CD4-positive, alpha-beta T cell (primary cell): ENCODE results near the gene TSHZ1. TPM values are rescaled to one million over a fixed set of nuclear protein-coding genes. Genes with fewer than 3 reads are reported as not detected.

Source experiments
- ATAC-seq: fragments of 200-7000 bp; cut with Tn5 transposase; one replicate; pipeline ENCODE4 v1.10.0; 2022; ENCODE audit warnings: mild to moderate bottlenecking; ENCODE audit not compliant: poor library complexity
- CTCF ChIA-PET: fragments of 350-600 bp; sonication (Branson Sonifier 250); formaldehyde crosslinking; loops from one replicate; lab custom pipeline; 2021; ENCODE audit warnings: antibody characterized with exemption, inconsistent platforms; lab: Charles Lee
- POLR2A ChIA-PET: fragments of 350-600 bp; sonication (Branson Sonifier 250); formaldehyde crosslinking; loops from one replicate; lab custom pipeline; 2021; ENCODE audit warnings: antibody characterized with exemption, inconsistent platforms; lab: Charles Lee
- DNase-seq, 14 experiments: peaks; one replicate each; pipeline ENCODE4 v3.0.0-alpha.2; 2013 to 2020; ENCODE audit warnings: mixed read lengths in 2 of 14
- H3K27ac ChIP-seq, 2 donors: one replicate each; pipeline versions ENCODE4 v1.5.1 to v1.7.0; 2013; ENCODE audit warnings: low read length in 2 of 2, low read depth in 1 of 2, mild to moderate bottlenecking in 1 of 2
- H3K27me3 ChIP-seq, 2 experiments: 1 replicate in 1 of 2; 2 replicates in 1 of 2; pipeline versions ENCODE4 v1.6.1 to v1.7.0; 2013; ENCODE audit warnings: low read length in 2 of 2, control low read depth in 1 of 2, mild to moderate bottlenecking in 1 of 2, moderate library complexity in 1 of 2; ENCODE audit not compliant: insufficient read depth in 2 of 2, control insufficient read depth in 1 of 2
- H3K36me3 ChIP-seq: one replicate; pipeline ENCODE4 v1.6.1; 2013; ENCODE audit warnings: low read length, control low read depth; ENCODE audit not compliant: insufficient read depth
- H3K4me1 ChIP-seq: one replicate; pipeline ENCODE4 v1.6.1; 2013; ENCODE audit warnings: low read length, control low read depth; ENCODE audit not compliant: insufficient read depth
- H3K4me3 ChIP-seq: one replicate; pipeline ENCODE4 v1.5.1; 2013; ENCODE audit warnings: mild to moderate bottlenecking, low read length, moderate library complexity
- H3K9me3 ChIP-seq, 2 experiments: 1 replicate in 1 of 2; 2 replicates in 1 of 2; pipeline versions ENCODE4 v1.6.1 to v1.7.0; 2013; ENCODE audit warnings: low read length in 2 of 2, mild to moderate bottlenecking in 2 of 2, control low read depth in 1 of 2, moderate library complexity in 1 of 2; ENCODE audit not compliant: control insufficient read depth in 1 of 2, insufficient read depth in 1 of 2
- H3K27ac Mint-ChIP-seq: one replicate; pipeline ENCODE4 v1.8.0; 2020; ENCODE audit warnings: mixed read lengths
- H3K27me3 Mint-ChIP-seq: one replicate; pipeline ENCODE4 v1.8.0; 2021; ENCODE audit warnings: mixed read lengths
- H3K36me3 Mint-ChIP-seq: one replicate; pipeline ENCODE4 v1.8.0; 2021; ENCODE audit warnings: low read depth, mixed read lengths
- H3K4me1 Mint-ChIP-seq: one replicate; pipeline ENCODE4 v1.8.0; 2021; ENCODE audit warnings: low read depth, mixed read lengths
- H3K4me3 Mint-ChIP-seq: one replicate; pipeline ENCODE4 v1.8.0; 2020; ENCODE audit warnings: mild to moderate bottlenecking, mixed read lengths
- H3K9me3 Mint-ChIP-seq: one replicate; pipeline ENCODE4 v1.8.0; 2020; ENCODE audit warnings: mixed read lengths
- intact Hi-C, 2 experiments: fragments of 100-400 bp; cut with DNase I in 1 of 2; cut with micrococcal nuclease in 1 of 2; formaldehyde crosslinking; loops; one replicate each; pipeline versions ENCODE4 v1.15.1 to v1.9.0; 2023 to 2025; cut with DNase I, micrococcal nuclease
- total RNA-seq, 174 experiments: library from RNA in 2 of 174; stranded (reverse) in 2 of 174; gene quantifications; one replicate each; pipeline ENCODE4 v1.2.3 and lab custom pipeline; 2021 to 2026
- TF ChIP-seq, protein P1 (sequence below): fragments of 200-600 bp; IDR thresholded peaks from one replicate; pipeline ENCODE4 v1.8.0; 2022; ENCODE audit warnings: antibody characterized with exemption, mild to moderate bottlenecking

Gene TSHZ1
- total RNA-seq, 2 experiments from 2014 or later: 19.9 to 21.5 TPM

DNA sequence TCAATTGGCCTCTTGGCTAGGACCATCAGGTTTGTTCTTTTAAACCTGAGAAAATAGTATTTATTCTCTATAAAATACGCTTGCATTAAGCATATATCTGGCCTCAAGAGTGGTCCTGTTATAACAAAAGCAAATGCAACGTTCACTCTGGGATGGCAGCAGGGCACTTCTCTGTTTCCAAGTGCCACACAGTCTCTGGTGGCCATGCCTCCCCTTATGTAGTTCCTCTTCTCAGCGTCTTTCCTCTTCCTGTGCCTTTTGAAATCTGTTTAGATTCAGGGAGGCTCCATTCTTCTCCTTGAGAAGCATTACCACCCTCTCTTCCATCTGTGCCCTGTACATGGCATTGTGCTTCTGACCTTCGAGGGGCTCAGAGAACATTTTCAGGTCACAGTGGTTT is 51.9 kb downstream of the TSHZ1 start:
- TF ChIP-seq, protein P1, sequence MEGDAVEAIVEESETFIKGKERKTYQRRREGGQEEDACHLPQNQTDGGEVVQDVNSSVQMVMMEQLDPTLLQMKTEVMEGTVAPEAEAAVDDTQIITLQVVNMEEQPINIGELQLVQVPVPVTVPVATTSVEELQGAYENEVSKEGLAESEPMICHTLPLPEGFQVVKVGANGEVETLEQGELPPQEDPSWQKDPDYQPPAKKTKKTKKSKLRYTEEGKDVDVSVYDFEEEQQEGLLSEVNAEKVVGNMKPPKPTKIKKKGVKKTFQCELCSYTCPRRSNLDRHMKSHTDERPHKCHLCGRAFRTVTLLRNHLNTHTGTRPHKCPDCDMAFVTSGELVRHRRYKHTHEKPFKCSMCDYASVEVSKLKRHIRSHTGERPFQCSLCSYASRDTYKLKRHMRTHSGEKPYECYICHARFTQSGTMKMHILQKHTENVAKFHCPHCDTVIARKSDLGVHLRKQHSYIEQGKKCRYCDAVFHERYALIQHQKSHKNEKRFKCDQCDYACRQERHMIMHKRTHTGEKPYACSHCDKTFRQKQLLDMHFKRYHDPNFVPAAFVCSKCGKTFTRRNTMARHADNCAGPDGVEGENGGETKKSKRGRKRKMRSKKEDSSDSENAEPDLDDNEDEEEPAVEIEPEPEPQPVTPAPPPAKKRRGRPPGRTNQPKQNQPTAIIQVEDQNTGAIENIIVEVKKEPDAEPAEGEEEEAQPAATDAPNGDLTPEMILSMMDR: no peak
- H3K27ac Mint-ChIP-seq: no peak overlapping the region

DNA sequence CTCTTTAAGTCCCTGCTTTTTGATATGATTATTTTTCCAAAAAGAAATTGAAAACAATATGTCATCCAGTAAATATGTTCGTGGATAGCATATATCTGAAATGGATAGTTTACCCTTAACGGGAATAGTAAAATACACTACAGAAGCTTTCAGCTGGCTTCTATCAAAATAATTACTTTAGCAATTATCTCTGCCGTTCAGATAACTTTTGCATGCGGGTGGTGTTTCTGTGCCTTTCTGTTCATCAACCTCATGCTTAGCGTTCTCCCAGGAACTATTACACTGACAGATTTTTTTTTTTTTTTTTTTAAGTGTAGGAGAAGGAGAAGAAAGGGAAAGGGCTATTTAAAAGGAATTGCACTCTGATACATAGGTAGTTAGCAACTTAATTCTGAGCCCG is 53.6 kb downstream of the TSHZ1 start:
- Mint-ChIP-seq H3K4me3 (no peak overlapping the region), H3K27me3 (no peaks in the 10 kb centered on the region), H3K36me3 (no peaks in the 10 kb centered on the region), H3K9me3 (no peaks in the 10 kb centered on the region), H3K4me1 (peaks cover 87% of the 10 kb centered on the region), H3K27ac (no peak overlapping the region)
- CTCF ChIA-PET: interaction anchor here (0.7 to 1.8 kb wide), 2 partner anchors 9 to 20 kb away, joined by 4 read pairs; no protein-coding TSS in a partner anchor
- H3K27ac ChIP-seq: no peak overlapping the region
- no peak overlapping the region for H3K4me3 ChIP-seq
- intact Hi-C loops: no loop called here
- no peaks in the 10 kb centered on the region for H3K27me3 ChIP-seq
- no peak for ATAC-seq
- H3K4me1 ChIP-seq: peaks cover 14% of the 10 kb centered on the region
- no peak for DNase-seq
- TF ChIP-seq, protein P1: no peak
- H3K36me3 ChIP-seq: no peaks in the 10 kb centered on the region
- no peaks in the 10 kb centered on the region for H3K9me3 ChIP-seq
- POLR2A ChIA-PET: no interaction called here

More for the DNA sequence above, 51.9 kb downstream of the TSHZ1 start:
- Histone ChIP-seq H3K36me3 (no peaks in the 10 kb centered on the region), H3K27ac (no peak overlapping the region), H3K4me3 (no peak overlapping the region), H3K27me3 (no peaks in the 10 kb centered on the region), H3K9me3 (no peaks in the 10 kb centered on the region), H3K4me1 (peaks cover 16% of the 10 kb centered on the region)
- no peaks in the 10 kb centered on the region for H3K36me3 Mint-ChIP-seq
- no peak overlapping the region for H3K4me3 Mint-ChIP-seq
- peaks cover 79% of the 10 kb centered on the region for H3K4me1 Mint-ChIP-seq
- DNase-seq: no peak
- H3K27me3 Mint-ChIP-seq: no peaks in the 10 kb centered on the region
- ChIA-PET CTCF (interaction anchor here (1.8 kb wide), 1 partner anchor 19 kb away, joined by 4 read pairs; no protein-coding TSS in a partner anchor), POLR2A (no interaction called here)
- intact Hi-C loops: no loop called here
- no peaks in the 10 kb centered on the region for H3K9me3 Mint-ChIP-seq
- ATAC-seq: no peak

- DNase-seq (no peak), ATAC-seq (no peak)
- no peak overlapping the region for H3K27ac ChIP-seq
- H3K4me3 Mint-ChIP-seq: no peak overlapping the region
- H3K4me1 ChIP-seq: peaks cover 14% of the 10 kb centered on the region
- POLR2A ChIA-PET: interaction anchor here (0.6 to 1.4 kb wide), 2 partner anchors 10 to 19 kb away, joined by 3 to 4 read pairs; no protein-coding TSS in a partner anchor
- CTCF ChIA-PET: no interaction called here
- H3K36me3 ChIP-seq: no peaks in the 10 kb centered on the region
- peaks cover 93% of the 10 kb centered on the region for H3K4me1 Mint-ChIP-seq
- no peaks in the 10 kb centered on the region for H3K9me3 Mint-ChIP-seq
- no peaks in the 10 kb centered on the region for H3K27me3 Mint-ChIP-seq
- H3K27me3 ChIP-seq: no peaks in the 10 kb centered on the region
- H3K36me3 Mint-ChIP-seq: no peaks in the 10 kb centered on the region
- no peak overlapping the region for H3K4me3 ChIP-seq
- TF ChIP-seq, protein P1: no peak
- intact Hi-C loops: no loop called here
- no peaks in the 10 kb centered on the region for H3K9me3 ChIP-seq
- no peak overlapping the region for H3K27ac Mint-ChIP-seq
These were observed 54.5 kb downstream of the TSHZ1 start for GRCh38 chr18:75264926-75265597.
